HG03432 (cell line): Measurements from ENCODE around the gene NSUN2.

Source experiments
- ATAC-seq: cut with Tn5 transposase; IDR thresholded peaks from one replicate; pipeline ENCODE4 v1.9.1; 2021; ENCODE audit warnings: mild to moderate bottlenecking, moderate library complexity; ENCODE audit not compliant: unreplicated experiment

The NSUN2 gene

DNA sequence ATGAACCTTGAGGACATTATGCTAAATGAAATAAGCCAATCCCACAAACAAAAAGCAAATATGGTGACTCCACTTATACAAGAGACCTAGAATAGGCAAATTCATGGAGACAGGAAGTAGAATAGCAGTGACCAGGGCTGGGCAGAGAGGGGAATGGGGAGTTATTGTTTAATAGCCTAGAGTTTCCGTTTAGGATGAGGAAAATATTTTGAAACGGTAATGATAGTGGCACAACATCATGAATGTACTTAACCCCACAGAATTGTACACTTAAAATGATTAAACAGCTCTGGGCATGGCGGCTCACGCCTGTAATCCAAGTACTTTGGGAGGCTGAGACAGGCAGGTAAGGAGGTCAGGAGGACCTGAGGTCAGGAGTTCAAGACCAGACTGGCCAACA, 65.8 kb downstream of the NSUN2 start:
- no peak for ATAC-seq

DNA sequence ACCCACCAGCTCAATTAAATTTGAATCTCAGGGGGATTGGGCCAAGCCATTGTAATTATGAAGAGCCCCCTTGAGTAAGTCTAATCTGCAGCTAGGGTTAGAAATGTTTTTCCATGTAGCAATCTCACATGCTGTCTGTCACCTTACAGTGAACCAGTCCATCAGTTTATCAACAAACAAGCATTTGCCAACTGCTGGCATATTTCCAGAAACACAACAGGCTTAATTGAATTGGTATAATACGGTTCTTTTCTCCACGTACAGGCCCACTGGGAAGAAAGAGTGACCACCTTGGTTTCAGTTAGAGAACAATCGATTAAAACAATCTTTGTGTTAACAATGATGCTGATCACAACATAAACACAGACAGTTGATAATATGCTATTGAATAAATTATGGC, 67.4 kb downstream of the NSUN2 start:
- ATAC-seq, result no peak

- no peak for ATAC-seq
These were observed 74.9 kb downstream of the NSUN2 start for GRCh38 chr5:6557807-6558575.

DNA sequence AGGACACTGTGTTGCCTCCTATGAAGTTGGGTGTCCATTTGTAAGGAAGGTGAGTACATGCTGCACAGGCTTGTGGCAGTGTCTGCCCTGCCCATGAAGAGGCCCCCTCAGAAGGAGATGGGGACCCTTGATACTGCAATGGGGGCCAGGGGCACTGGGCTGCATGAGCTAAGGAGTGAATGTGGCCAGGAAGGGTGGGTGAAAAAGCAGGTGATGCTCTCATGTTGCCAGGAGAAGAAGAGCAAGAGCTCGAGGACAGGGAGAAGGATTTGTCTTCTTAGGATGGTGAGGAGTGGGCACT, 76.1 kb downstream of the NSUN2 start:
- ATAC-seq, result no peak

DNA sequence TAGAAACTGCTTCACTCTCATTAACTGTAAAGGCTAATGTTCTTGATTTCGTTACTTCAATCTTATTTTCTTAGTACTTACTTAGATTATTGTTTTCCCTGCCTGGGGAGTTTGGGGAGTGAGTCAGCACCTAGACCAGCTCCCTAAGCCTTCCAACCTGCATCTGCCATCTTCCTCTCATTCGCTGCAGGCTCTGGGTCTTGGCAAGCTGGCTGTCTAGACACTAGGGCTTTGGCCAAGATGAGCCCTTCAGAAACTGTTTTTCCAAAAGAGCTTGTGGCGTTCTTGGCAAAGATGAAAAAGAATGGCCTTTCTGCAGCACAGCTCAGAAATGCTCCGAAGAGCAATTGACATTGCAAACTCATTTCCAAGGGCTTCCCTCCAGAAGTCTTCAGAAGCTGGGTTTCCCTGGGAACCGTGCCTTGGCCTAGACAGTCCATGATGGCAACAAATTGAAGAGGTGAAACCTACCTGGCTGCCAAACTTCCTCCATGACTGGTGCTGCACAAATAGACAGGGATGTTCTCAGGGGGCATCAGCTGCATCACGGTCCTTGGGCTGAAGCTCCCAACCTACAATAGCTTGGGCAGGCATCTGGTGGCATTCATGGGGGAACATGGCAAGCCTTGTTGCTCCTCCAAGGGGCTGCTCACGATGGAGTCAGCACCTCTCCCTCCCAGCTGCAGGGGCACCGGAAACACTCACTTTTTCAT, 76.6 kb downstream of the NSUN2 start:
- no peak for ATAC-seq

- no peak for ATAC-seq
These were observed 78.0 kb downstream of the NSUN2 start for GRCh38 chr5:6554812-6555211.

GRCh38 chr5:6553972-6554371, 78.9 kb downstream of the NSUN2 start:
- no peak for ATAC-seq

DNA sequence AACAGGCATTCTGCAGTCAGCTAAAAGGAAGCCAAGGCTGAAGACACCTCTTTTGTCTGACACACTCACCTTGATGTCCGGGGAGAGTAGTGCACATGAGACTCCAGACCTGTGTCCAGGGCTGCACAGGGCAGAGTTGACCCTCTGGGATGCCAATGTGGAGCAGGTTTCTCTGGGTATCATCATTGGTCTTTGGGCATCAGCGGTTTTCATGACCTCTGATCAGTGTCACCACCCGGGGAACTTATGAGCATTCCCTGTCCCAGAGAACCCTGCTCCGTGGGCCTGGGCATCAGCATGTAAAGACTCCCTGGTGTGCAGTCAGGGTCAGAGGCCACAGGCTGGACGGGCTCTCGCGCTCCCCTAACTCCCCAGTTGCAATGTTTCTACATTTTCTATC, 80.2 kb downstream of the NSUN2 start:
- ATAC-seq, result no peak

DNA sequence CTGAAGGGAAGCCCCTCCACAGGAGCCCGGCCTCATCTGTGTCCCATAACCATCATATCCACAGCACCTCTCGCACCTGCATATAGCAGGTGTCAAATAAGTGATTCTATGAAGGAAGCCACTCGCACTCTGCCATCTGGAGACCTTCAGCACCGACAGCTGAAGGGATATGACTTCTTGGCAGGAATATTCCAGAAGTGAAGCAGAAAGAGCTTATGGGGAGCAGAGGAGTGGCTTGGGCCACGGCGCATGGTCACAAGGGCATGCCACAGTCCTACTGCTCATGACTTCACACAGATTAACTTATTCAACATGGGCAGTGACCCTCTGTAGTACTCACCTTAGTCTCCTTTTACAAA, 80.9 kb downstream of the NSUN2 start:
- no peak for ATAC-seq

GRCh38 chr5:6551287-6551954, 81.4 kb downstream of the NSUN2 start:
- no peak for ATAC-seq

- no peak for ATAC-seq
These were observed 82.2 kb downstream of the NSUN2 start for GRCh38 chr5:6550628-6551027.
